CD14-positive monocyte (primary cell): ENCODE measurements around the gene MANF. TPM values are rescaled to one million over a fixed set of nuclear protein-coding genes. Genes with fewer than 3 reads are reported as not detected.

Experiments
- DNase-seq, 3 donors: peaks; one replicate each; pipeline ENCODE4 v3.0.0-alpha.2; 2011 to 2022
- H2AFZ ChIP-seq: 2 replicates; pipeline ENCODE4 v1.6.0; 2012; ENCODE audit warnings: mild to moderate bottlenecking, low read depth, low read length, inconsistent platforms; ENCODE audit not compliant: insufficient read depth, poor library complexity, severe bottlenecking
- H3K27ac ChIP-seq, 2 donors: 1 replicate in 1 of 2; 2 replicates in 1 of 2; pipeline ENCODE4 v1.5.1; 2012 to 2013; ENCODE audit warnings: low read length in 2 of 2, control low read depth in 1 of 2, inconsistent platforms in 1 of 2, low read depth in 1 of 2, mild to moderate bottlenecking in 1 of 2
- H3K27me3 ChIP-seq, 2 donors: one replicate each; pipeline versions ENCODE4 v1.6.0 to v1.6.1; 2011 to 2013; ENCODE audit warnings: low read length in 2 of 2; ENCODE audit not compliant: control insufficient read depth in 2 of 2, insufficient read depth in 2 of 2
- H3K36me3 ChIP-seq, 2 donors: replicated peaks in 1 of 2; 1 replicate in 1 of 2; 2 replicates in 1 of 2; pipeline versions ENCODE4 v1.5.1 to v1.6.1; 2012 to 2013; ENCODE audit warnings: low read length in 2 of 2, control low read depth in 1 of 2, inconsistent platforms in 1 of 2, mild to moderate bottlenecking in 1 of 2; ENCODE audit not compliant: insufficient read depth in 2 of 2, control insufficient read depth in 1 of 2
- H3K4me1 ChIP-seq, 2 donors: 1 replicate in 1 of 2; 2 replicates in 1 of 2; pipeline versions ENCODE4 v1.5.1 to v1.6.1; 2012 to 2013; ENCODE audit warnings: low read length in 2 of 2, control low read depth in 1 of 2, inconsistent platforms in 1 of 2, mild to moderate bottlenecking in 1 of 2, moderate library complexity in 1 of 2; ENCODE audit not compliant: insufficient read depth in 2 of 2, control insufficient read depth in 1 of 2
- H3K4me2 ChIP-seq: replicated peaks from 2 replicates; pipeline ENCODE3; 2012; ENCODE audit warnings: low read length, moderate library complexity, mild to moderate bottlenecking; ENCODE audit not compliant: poor library complexity, severe bottlenecking; ENCODE audit errors: extremely low read depth
- H3K4me3 ChIP-seq, 3 experiments: fragments of 200-600 bp in 1 of 3; sonication (generic) in 1 of 3; replicated peaks in 1 of 3; 1 replicate in 2 of 3; 2 replicates in 1 of 3; pipeline ENCODE4 v1.5.1; 2011 to 2013; ENCODE audit warnings: low read length in 3 of 3, mild to moderate bottlenecking in 3 of 3, control low read depth in 2 of 3, low read depth in 2 of 3, inconsistent platforms in 1 of 3, moderate library complexity in 1 of 3
- H3K79me2 ChIP-seq: 2 replicates; pipeline ENCODE4 v1.6.0; 2012; ENCODE audit warnings: mild to moderate bottlenecking, control low read depth, inconsistent platforms, low read length, moderate library complexity; ENCODE audit not compliant: insufficient read depth
- H3K9ac ChIP-seq: 2 replicates; pipeline ENCODE4 v1.6.0; 2017; ENCODE audit warnings: low read length, mild to moderate bottlenecking; ENCODE audit not compliant: insufficient read depth, poor library complexity, severe bottlenecking
- H3K9me3 ChIP-seq, 2 donors: replicated peaks in 1 of 2; 1 replicate in 1 of 2; 2 replicates in 1 of 2; pipeline versions ENCODE4 v1.5.1 to v1.6.1; 2012 to 2013; ENCODE audit warnings: low read length in 2 of 2, control low read depth in 1 of 2; ENCODE audit not compliant: control insufficient read depth in 1 of 2, insufficient read depth in 1 of 2
- H4K20me1 ChIP-seq: 2 replicates; pipeline ENCODE4 v1.6.0; 2012; ENCODE audit warnings: mild to moderate bottlenecking, low read length, control low read depth, moderate library complexity; ENCODE audit not compliant: insufficient read depth
- H3K27ac Mint-ChIP-seq, 7 donors: one replicate each; pipeline ENCODE4 v1.8.0; 2020; ENCODE audit warnings: mild to moderate bottlenecking in 7 of 7, mixed read lengths in 7 of 7, moderate library complexity in 6 of 7, inconsistent platforms in 2 of 7
- H3K27me3 Mint-ChIP-seq, 3 donors: one replicate each; pipeline ENCODE4 v1.8.0; 2021 to 2022; ENCODE audit warnings: low read depth in 3 of 3, mild to moderate bottlenecking in 3 of 3, mixed read lengths in 3 of 3, moderate library complexity in 3 of 3, inconsistent platforms in 1 of 3
- H3K36me3 Mint-ChIP-seq, 2 donors: one replicate each; pipeline ENCODE4 v1.8.0; 2020; ENCODE audit warnings: mixed read lengths in 2 of 2, inconsistent platforms in 1 of 2, mild to moderate bottlenecking in 1 of 2
- H3K4me1 Mint-ChIP-seq: one replicate; pipeline ENCODE4 v1.8.0; 2020; ENCODE audit warnings: mild to moderate bottlenecking, mixed read lengths
- H3K4me3 Mint-ChIP-seq, 2 donors: one replicate each; pipeline ENCODE4 v1.8.0; 2020; ENCODE audit warnings: mild to moderate bottlenecking in 2 of 2, mixed read lengths in 2 of 2, moderate library complexity in 1 of 2
- H3K9me3 Mint-ChIP-seq, 7 donors: one replicate each; pipeline ENCODE4 v1.8.0; 2020 to 2022; ENCODE audit warnings: mixed read lengths in 7 of 7, mild to moderate bottlenecking in 6 of 7, moderate library complexity in 6 of 7, inconsistent platforms in 2 of 7
- WGBS: methylation state at CpG from one replicate; pipeline ENCODE4 v1.1.5; 2013; ENCODE audit warnings: missing lambda C conversion rate; ENCODE audit not compliant: insufficient coverage; 5-methylcytosine and 5-hydroxymethylcytosine counted together
- intact Hi-C, 2 donors: fragments of 100-400 bp; cut with micrococcal nuclease; formaldehyde crosslinking; loops; one replicate each; pipeline versions ENCODE4 v1.15.0 to v1.15.1; 2023
- polyA plus RNA-seq, 3 donors: library from polyadenylated mRNA; depleted of rRNA in 1 of 3; unstranded in 2 of 3; stranded (reverse) in 1 of 3; fragments of 300-500 nt in 2 of 3; fragments of >200 nt in 1 of 3; fragmentation: Illumina TruSeq in 2 of 3; gene quantifications; 1 replicate in 2 of 3; 2 replicates in 1 of 3; pipeline ENCODE4 v1.2.3, GENCODE V29; 2012 to 2021
- TF ChIP-seq, protein P1 (sequence below): fragments of 200-600 bp; IDR thresholded peaks from one replicate; pipeline ENCODE4 v1.8.0; 2022; ENCODE audit warnings: antibody characterized with exemption, mild to moderate bottlenecking

MANF gene
- polyA plus RNA-seq, 3 donors, result 14.1 to 30.2 (median 23.6) TPM

DNA sequence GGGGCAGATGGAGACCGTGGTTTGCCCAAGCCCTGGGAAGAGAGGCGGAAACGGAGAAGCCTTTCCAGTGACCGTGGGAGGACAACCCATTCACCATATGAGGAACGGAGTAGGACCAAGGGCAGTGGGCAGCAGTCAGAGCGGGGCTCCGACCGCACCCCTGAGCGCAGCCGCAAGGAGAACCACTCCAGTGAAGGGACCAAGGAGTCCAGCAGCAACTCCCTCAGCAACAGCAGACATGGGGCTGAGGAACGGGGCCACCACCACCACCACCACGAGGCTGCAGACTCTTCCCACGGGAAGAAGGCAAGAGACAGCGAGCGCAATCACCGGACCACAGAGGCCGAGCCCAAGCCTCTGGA, 8.0 kb downstream of the MANF start:
- Histone ChIP-seq H3K4me2 (no peak overlapping the region), H3K4me3 (no peak overlapping the region), H3K79me2 (peaks cover 64% of the 10 kb centered on the region), H3K9ac (no peak overlapping the region), H3K27me3 (no peaks in the 10 kb centered on the region), H4K20me1 (peaks cover 65% of the 10 kb centered on the region), H3K9me3 (no peaks in the 10 kb centered on the region), H3K36me3 (peaks cover 63 to 64% of the 10 kb centered on the region in 2 donors), H3K4me1 (peaks cover 18 to 30% of the 10 kb centered on the region in 2 donors), H2AFZ (no peak overlapping the region), H3K27ac (peak overlapping the region in 1 of 2 donors; percentile 17)
- peak overlapping the region in 3 of 7 donors; percentile 52 to 68 (median 57) for H3K27ac Mint-ChIP-seq
- H3K9me3 Mint-ChIP-seq, result peaks cover 0 to 3% (median 0%) of the 10 kb centered on the region in 7 donors
- peaks cover 55 to 71% of the 10 kb centered on the region in 2 donors for H3K36me3 Mint-ChIP-seq
- peaks cover 45% of the 10 kb centered on the region for H3K4me1 Mint-ChIP-seq
- TF ChIP-seq, protein P1, sequence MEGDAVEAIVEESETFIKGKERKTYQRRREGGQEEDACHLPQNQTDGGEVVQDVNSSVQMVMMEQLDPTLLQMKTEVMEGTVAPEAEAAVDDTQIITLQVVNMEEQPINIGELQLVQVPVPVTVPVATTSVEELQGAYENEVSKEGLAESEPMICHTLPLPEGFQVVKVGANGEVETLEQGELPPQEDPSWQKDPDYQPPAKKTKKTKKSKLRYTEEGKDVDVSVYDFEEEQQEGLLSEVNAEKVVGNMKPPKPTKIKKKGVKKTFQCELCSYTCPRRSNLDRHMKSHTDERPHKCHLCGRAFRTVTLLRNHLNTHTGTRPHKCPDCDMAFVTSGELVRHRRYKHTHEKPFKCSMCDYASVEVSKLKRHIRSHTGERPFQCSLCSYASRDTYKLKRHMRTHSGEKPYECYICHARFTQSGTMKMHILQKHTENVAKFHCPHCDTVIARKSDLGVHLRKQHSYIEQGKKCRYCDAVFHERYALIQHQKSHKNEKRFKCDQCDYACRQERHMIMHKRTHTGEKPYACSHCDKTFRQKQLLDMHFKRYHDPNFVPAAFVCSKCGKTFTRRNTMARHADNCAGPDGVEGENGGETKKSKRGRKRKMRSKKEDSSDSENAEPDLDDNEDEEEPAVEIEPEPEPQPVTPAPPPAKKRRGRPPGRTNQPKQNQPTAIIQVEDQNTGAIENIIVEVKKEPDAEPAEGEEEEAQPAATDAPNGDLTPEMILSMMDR, result no peak
- WGBS, result 94% methylated on average over 13 of the region's 17 CpGs
- no peak overlapping the region for H3K4me3 Mint-ChIP-seq
- no peaks in the 10 kb centered on the region for H3K27me3 Mint-ChIP-seq
- intact Hi-C loops, result loop anchor here (5.0 to 10.0 kb wide), 2 partner anchors 104 to 1038 kb away; partner anchors contain the start of genes CYB561D2 (in 1 of the 2), NPRL2 (in 1 of the 2) and TMEM115 (in 1 of the 2)
- no peak for DNase-seq

DNA sequence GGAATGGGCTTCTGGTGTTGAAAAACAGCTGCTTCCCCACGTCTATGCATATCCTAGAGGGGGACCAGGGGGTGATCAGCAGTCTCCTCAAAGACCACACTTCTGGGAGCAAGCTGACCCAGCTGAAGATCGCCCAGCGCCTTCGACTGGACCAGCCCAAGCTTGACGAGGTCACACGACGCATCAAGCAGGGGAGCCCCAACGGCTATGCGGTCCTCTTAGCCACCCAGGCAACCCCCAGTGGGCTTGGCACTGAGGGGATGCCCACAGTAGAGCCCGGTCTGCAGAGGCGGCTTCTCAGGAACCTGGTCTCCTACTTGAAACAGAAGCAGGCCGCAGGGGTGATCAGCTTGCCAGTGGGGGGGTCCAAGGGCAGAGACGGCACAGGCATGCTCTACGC, 8.5 kb downstream of the MANF start:
- Histone ChIP-seq H3K9ac (no peak overlapping the region), H3K4me3 (no peak overlapping the region), H3K36me3 (peaks cover 63 to 64% of the 10 kb centered on the region in 2 donors), H2AFZ (no peak overlapping the region), H3K27me3 (no peaks in the 10 kb centered on the region), H3K4me1 (peaks cover 17 to 26% of the 10 kb centered on the region in 2 donors), H4K20me1 (peaks cover 60% of the 10 kb centered on the region), H3K9me3 (no peaks in the 10 kb centered on the region), H3K79me2 (peaks cover 60% of the 10 kb centered on the region), H3K27ac (peak overlapping the region in 1 of 2 donors; percentile 45), H3K4me2 (no peak overlapping the region)
- Mint-ChIP-seq H3K27ac (peak overlapping the region in 2 of 7 donors; percentile 41 to 79), H3K36me3 (peaks cover 54 to 69% of the 10 kb centered on the region in 2 donors), H3K27me3 (no peaks in the 10 kb centered on the region), H3K9me3 (peaks cover 0 to 3% (median 0%) of the 10 kb centered on the region in 7 donors), H3K4me1 (peaks cover 45% of the 10 kb centered on the region), H3K4me3 (no peak overlapping the region)
- TF ChIP-seq, protein P1, result no peak
- WGBS, result over 99% methylated on average over 14 of the region's 14 CpGs
- no peak for DNase-seq
- intact Hi-C loops, result loop anchor here (5.0 to 10.0 kb wide), 2 partner anchors 104 to 1039 kb away; partner anchors contain the start of genes CYB561D2 (in 1 of the 2), NPRL2 (in 1 of the 2) and TMEM115 (in 1 of the 2)
